B cell (primary cell): ENCODE data around the gene SP6.

Source experiments
- CTCF ChIP-seq: fragments of 200-600 bp; IDR thresholded peaks from one replicate; pipeline ENCODE4 v1.8.0; 2022; ENCODE audit warnings: antibody characterized with exemption, mild to moderate bottlenecking
- EZH2 ChIP-seq: IDR thresholded peaks from 2 replicates; pipeline ENCODE4 v1.6.1; 2012; ENCODE audit warnings: borderline replicate concordance, low read depth, mild to moderate bottlenecking, moderate library complexity, low read length; ENCODE audit not compliant: insufficient read depth, poor library complexity, severe bottlenecking

- TF ChIP-seq CTCF = no peak
- no peak for TF ChIP-seq EZH2
These were observed 32.8 kb downstream of the SP6 start for GRCh38 chr17:47818002-47818695.
